ENCODE measurements around the gene XBP1. TPM values are rescaled to one million over a fixed set of nuclear protein-coding genes. Genes with fewer than 3 reads are reported as not detected.
A peak's percentile ranks its signal among the peaks of the same experiment; 100 is the strongest.

Gene XBP1
- total and polyA plus RNA-seq, 2 of the 13 experiments (the other 11 are each of a cell fraction or from before 2014, with no cell fraction given): 416 to 427 TPM

DNA sequence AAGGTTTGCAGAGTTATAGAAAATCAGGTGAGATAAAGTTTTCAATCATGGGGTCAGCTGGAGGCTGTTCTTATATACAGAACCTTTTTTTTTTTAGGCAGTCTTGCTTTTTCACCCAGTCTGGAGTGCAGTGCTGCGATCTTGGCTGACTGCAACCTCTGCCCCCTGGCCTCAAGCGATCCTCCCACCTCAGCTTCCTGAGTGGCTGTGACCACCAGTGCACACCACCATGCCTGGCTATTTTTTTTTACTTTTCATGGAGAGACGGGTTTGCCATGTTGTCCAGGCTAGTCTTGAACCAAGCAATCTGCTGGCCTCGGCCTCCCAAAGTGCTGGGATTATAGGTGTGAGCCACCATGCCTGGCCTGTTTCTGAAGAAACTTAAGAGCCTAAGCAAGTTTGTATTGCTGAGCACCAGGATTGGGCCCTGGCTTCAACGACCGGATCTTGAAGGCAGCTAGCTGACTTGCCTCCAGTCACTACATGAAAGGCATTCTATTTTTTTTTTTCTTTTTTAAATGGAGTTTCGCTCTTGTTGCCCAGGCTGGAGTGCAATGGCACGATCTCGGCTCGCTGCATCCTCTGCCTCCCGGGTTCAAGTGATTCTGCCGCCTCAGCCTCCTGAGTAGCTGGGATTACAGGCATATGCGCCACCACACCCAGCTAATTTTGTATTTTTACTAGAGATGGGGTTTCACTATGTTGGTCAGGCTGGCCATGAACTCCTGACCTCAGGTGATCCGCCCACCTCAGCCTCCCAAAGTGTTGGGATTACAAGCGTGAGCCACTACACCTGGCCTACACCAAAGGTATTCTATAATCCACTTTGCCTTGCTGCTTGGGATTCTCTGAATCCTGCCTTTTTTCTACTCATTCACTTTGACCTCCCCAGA is 7.6 kb downstream of the XBP1 start (continued):
- TF ChIP-seq PRPF4 (IDR thresholded peaks at IDR 0.05; ENCODE audit: low read depth, low read length, poor library complexity, severe bottlenecking) (no peak), HDAC6 (IDR thresholded peaks at IDR 0.05; ENCODE audit: low read depth, low read length) (no peak), ZNF781 (CRISPR knock-in tag; IDR thresholded peaks at IDR 0.05; ENCODE audit: borderline replicate concordance, not compliant biosample characterization) (peak; percentile 24), ZNF770 (CRISPR knock-in tag; IDR thresholded peaks at IDR 0.05) (peak; percentile 32), KLF11 (CRISPR knock-in tag; IDR thresholded peaks at IDR 0.05) (no peak), CC2D1A (CRISPR knock-in tag; IDR thresholded peaks at IDR 0.05) (no peak), FOSL2 (CRISPR knock-in tag; IDR thresholded peaks at IDR 0.05) (no peak; the same call in 1 of the 2 replicates), ZBTB20 (CRISPR knock-in tag; IDR thresholded peaks at IDR 0.05; ENCODE audit: borderline replicate concordance, low read depth) (no peak), ZNF20 (CRISPR knock-in tag; IDR thresholded peaks at IDR 0.05) (no peak), ZHX1 (CRISPR knock-in tag; IDR thresholded peaks at IDR 0.05; ENCODE audit: low read depth) (no peak), SIN3A (IDR thresholded peaks at IDR 0.05; ENCODE audit: borderline replicate concordance, low read depth, low read length) (no peak), IKZF5 (CRISPR knock-in tag; IDR thresholded peaks at IDR 0.05) (0 out of 2 replicates have a peak, but pooled peaks have one; percentile 45), ZNF296 (CRISPR knock-in tag; conservative IDR thresholded peaks at IDR 0.05) (no peak), RCOR2 (CRISPR knock-in tag; IDR thresholded peaks at IDR 0.05) (no peak), ZNF660 (CRISPR knock-in tag; IDR thresholded peaks at IDR 0.05; ENCODE audit: borderline replicate concordance, low read depth) (no peak), ZNF569 (CRISPR knock-in tag; IDR thresholded peaks at IDR 0.05; ENCODE audit: borderline replicate concordance) (no peak), ZMAT3 (CRISPR knock-in tag; conservative IDR thresholded peaks at IDR 0.05) (no peak), GTF3A (CRISPR knock-in tag; conservative IDR thresholded peaks at IDR 0.05) (no peak), TEAD2 (CRISPR knock-in tag; IDR thresholded peaks at IDR 0.05) (no peak)
- TF ChIP-seq, protein P1, sequence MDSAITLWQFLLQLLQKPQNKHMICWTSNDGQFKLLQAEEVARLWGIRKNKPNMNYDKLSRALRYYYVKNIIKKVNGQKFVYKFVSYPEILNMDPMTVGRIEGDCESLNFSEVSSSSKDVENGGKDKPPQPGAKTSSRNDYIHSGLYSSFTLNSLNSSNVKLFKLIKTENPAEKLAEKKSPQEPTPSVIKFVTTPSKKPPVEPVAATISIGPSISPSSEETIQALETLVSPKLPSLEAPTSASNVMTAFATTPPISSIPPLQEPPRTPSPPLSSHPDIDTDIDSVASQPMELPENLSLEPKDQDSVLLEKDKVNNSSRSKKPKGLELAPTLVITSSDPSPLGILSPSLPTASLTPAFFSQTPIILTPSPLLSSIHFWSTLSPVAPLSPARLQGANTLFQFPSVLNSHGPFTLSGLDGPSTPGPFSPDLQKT (CRISPR knock-in tag; IDR thresholded peaks at IDR 0.05; ENCODE audit: borderline replicate concordance): no peak

Measured in HepG2 (cell line).